Subcutaneous abdominal adipose tissue (tissue), 5 donors: Measurements from ENCODE around the gene RAB1B.
"Not testable (repeated sequence)": the region's sequence is repeated elsewhere in the genome, so short reads cannot be mapped to it uniquely, and the experiment has no call there.

ENCODE experiments used
- H3K27ac ChIP-seq: one replicate; pipeline ENCODE4 v1.7.0; 2013; ENCODE audit warnings: low read depth, mild to moderate bottlenecking, inconsistent platforms, low read length, moderate library complexity
- H3K27me3 ChIP-seq, 5 donors: one replicate each; pipeline ENCODE4 v1.7.0; 2013; ENCODE audit warnings: low read length in 5 of 5, inconsistent platforms in 1 of 5; ENCODE audit not compliant: control insufficient read depth in 5 of 5, insufficient read depth in 4 of 5
- H3K36me3 ChIP-seq, 5 donors: one replicate each; pipeline ENCODE4 v1.7.0; 2013; ENCODE audit warnings: low read length in 5 of 5; ENCODE audit not compliant: control insufficient read depth in 5 of 5, insufficient read depth in 5 of 5
- H3K4me1 ChIP-seq, 5 donors: one replicate each; pipeline ENCODE4 v1.7.0; 2013; ENCODE audit warnings: low read length in 5 of 5, mild to moderate bottlenecking in 3 of 5, moderate library complexity in 1 of 5; ENCODE audit not compliant: control insufficient read depth in 5 of 5, insufficient read depth in 5 of 5
- H3K4me3 ChIP-seq, 5 donors: one replicate each; pipeline ENCODE4 v1.7.0; 2013; ENCODE audit warnings: low read length in 5 of 5, low read depth in 1 of 5
- H3K9ac ChIP-seq, 5 donors: one replicate each; pipeline ENCODE4 v1.7.0; 2013; ENCODE audit warnings: low read length in 5 of 5, mild to moderate bottlenecking in 4 of 5, moderate library complexity in 3 of 5
- H3K9me3 ChIP-seq, 5 donors: one replicate each; pipeline ENCODE4 v1.7.0; 2013; ENCODE audit warnings: low read length in 5 of 5; ENCODE audit not compliant: control insufficient read depth in 5 of 5
- donor health status: healthy.
- donor health status: healthy.
- donor health status: healthy.
- donor health status: healthy.
- donor health status: healthy.

The RAB1B gene

DNA sequence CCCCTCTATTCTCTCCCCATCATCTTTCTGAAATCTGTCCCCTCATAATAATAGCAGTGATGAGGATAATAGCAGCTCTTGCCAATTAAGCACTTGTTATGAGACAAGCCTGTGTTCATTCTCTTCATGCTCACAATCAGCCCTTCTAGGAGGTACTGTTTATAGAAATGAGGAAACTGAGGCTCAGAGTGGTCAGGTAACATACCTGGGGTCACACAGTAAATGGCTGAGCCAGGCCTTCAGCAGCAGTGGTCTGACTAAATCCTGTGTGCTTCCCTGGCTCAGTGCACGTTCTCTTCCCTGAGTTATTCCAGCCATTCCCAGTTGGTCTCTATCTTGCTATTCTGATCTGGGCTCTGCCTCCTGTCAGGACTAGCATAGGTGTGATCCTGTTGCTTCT lies 5.8 kb downstream of the RAB1B start:
- peaks cover 0 to 52% (median 49%) of the 10 kb centered on the region in 5 donors for H3K36me3 ChIP-seq

DNA sequence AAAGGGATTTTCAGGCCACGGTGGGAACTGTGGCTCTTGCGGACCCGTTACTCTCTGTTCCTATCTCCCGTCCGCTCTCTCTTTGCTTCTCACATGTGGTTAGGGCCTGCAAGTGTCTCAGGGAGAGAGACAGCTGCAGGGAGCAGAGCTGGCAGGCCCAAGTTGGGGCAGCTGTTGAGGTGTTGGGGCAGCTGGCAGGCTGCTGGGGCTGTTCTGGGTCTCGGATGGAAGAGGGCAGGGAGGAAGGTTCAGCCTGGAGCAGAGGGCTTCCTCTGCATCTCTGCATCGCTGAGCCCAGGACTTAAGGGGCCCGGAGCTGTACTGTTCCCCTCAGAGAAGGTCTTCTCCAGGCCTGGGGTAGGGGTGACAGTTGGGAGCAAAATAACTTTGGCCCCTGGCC lies 7.0 kb downstream of the RAB1B start:
- Histone ChIP-seq H3K27me3 (peaks cover 0 to 8% (median 3%) of the 10 kb centered on the region in 5 donors), H3K36me3 (peaks cover 0 to 52% (median 49%) of the 10 kb centered on the region in 5 donors), H3K4me1 (peaks cover 0 to 11% (median 9%) of the 10 kb centered on the region in 5 donors), H3K27ac (no peak overlapping the region), H3K9me3 (no peaks in the 10 kb centered on the region), H3K9ac (no peak overlapping the region), H3K4me3 (no peak overlapping the region)

More for the DNA sequence above, 5.8 kb downstream of the RAB1B start:
- peaks cover 0 to 5% (median 3%) of the 10 kb centered on the region in 5 donors for H3K27me3 ChIP-seq
- peaks cover 4 to 22% (median 21%) of the 10 kb centered on the region in 5 donors for H3K4me1 ChIP-seq
- no peak overlapping the region for H3K4me3 ChIP-seq
- no peak overlapping the region for H3K27ac ChIP-seq
- H3K9me3 ChIP-seq: no peaks in the 10 kb centered on the region
- no peak overlapping the region for H3K9ac ChIP-seq

DNA sequence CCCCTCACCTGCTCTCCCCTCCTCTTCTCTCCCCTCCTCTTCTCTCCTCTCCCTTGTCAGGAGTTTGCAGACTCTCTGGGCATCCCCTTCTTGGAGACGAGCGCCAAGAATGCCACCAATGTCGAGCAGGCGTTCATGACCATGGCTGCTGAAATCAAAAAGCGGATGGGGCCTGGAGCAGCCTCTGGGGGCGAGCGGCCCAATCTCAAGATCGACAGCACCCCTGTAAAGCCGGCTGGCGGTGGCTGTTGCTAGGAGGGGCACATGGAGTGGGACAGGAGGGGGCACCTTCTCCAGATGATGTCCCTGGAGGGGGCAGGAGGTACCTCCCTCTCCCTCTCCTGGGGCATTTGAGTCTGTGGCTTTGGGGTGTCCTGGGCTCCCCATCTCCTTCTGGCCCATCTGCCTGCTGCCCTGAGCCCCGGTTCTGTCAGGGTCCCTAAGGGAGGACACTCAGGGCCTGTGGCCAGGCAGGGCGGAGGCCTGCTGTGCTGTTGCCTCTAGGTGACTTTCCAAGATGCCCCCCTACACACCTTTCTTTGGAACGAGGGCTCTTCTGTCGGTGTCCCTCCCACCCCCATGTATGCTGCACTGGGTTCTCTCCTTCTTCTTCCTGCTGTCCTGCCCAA lies 7.7 kb downstream of the RAB1B start:
- Histone ChIP-seq H3K36me3 (peaks cover 0 to 52% (median 49%) of the 10 kb centered on the region in 5 donors), H3K27ac (no peak overlapping the region), H3K9ac (no peak overlapping the region), H3K4me1 (peaks cover 0 to 8% (median 6%) of the 10 kb centered on the region in 5 donors), H3K9me3 (no peaks in the 10 kb centered on the region), H3K27me3 (peaks cover 0 to 8% (median 3%) of the 10 kb centered on the region in 5 donors), H3K4me3 (no peak overlapping the region)

- peaks cover 0 to 51% (median 49%) of the 10 kb centered on the region in 5 donors for H3K36me3 ChIP-seq
- not testable (repeated sequence) for H3K27me3 ChIP-seq, H3K9me3 ChIP-seq, H3K4me1 ChIP-seq, H3K9ac ChIP-seq, H3K27ac ChIP-seq, H3K4me3 ChIP-seq
These were observed 8.2 kb downstream of the RAB1B start for GRCh38 chr11:66276619-66277018.

DNA sequence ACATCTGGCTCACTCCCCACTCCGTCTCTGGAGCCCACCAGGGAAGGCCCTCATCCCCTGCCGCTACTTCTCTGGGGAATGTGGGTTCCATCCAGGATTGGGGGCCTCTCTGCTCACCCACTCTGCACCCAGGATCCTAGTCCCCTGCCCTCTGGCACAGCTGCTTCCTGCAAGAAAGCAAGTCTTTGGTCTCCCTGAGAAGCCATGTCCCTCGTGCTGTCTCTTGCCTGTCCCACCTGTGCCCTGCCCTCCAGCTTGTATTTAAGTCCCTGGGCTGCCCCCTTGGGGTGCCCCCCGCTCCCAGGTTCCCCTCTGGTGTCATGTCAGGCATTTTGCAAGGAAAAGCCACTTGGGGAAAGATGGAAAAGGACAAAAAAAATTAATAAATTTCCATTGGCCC lies 8.6 kb downstream of the RAB1B start:
- not testable (repeated sequence) for H3K27me3 ChIP-seq, H3K9ac ChIP-seq, H3K4me3 ChIP-seq, H3K27ac ChIP-seq, H3K9me3 ChIP-seq
- Histone ChIP-seq H3K4me1 (peaks cover 0 to 10% (median 8%) of the 10 kb centered on the region in 5 donors), H3K36me3 (peaks cover 0 to 47% (median 44%) of the 10 kb centered on the region in 5 donors)

GRCh38 chr11:66277471-66278362 lies 9.3 kb downstream of the RAB1B start, which contains the start of gene CNIH2:
Gene CNIH2, plus strand, starts transcription at chr11:66278175. Its CDS starts 282 bp downstream, at chr11:66278457.
- Histone ChIP-seq H3K9me3 (no peaks in the 10 kb centered on the region), H3K27me3 (peaks cover 0 to 8% (median 3%) of the 10 kb centered on the region in 5 donors), H3K4me1 (peaks cover 0 to 16% (median 11%) of the 10 kb centered on the region in 5 donors), H3K27ac (no peak within 1 kb of the TSS), H3K9ac (peak within 1 kb of the TSS in 1 of 5 donors; percentile 30), H3K36me3 (peaks cover 0 to 40% (median 38%) of the 10 kb centered on the region in 5 donors), H3K4me3 (peak within 1 kb of the TSS in 1 of 5 donors; percentile 57)

DNA sequence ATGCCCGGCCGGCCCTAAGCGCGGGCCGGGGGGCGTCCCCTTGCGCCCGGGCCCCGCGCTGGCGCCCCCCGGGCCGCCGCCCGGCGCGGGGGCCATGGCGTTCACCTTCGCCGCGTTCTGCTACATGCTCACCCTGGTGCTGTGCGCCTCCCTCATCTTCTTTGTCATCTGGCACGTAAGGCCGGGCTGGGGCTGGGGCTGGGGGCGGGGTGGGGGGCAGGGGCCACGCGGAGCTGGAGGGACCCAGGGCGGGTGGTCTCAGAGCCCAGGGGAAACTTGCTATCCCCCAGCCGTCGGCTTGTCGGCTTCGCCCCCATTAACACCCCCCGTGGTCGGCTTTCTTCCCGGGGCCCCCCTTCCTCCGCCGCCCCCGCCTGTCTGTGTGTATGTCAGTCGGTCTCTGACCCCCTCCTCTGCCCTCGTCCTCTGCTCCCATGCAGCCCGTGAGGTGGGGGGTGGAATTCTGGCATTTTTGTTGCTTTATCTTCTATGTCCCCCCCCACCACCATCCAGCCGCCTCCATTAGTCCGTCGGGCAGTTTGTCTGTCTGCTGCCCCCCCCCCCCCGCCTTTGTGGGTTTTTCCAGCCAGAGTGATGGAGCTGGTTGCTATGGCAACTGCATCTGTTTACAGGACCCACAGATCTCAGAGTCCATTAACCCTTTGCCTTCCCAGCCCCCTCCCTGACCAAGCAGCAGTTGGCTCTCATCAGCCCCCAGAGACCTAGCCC lies 10.1 kb downstream of the RAB1B start:
- Histone ChIP-seq H3K27ac (no peak overlapping the region), H3K4me3 (no peak overlapping the region), H3K9ac (no peak overlapping the region), H3K36me3 (peaks cover 0 to 35% (median 32%) of the 10 kb centered on the region in 5 donors), H3K4me1 (peaks cover 0 to 19% (median 12%) of the 10 kb centered on the region in 5 donors), H3K27me3 (peaks cover 0 to 8% (median 3%) of the 10 kb centered on the region in 5 donors), H3K9me3 (no peaks in the 10 kb centered on the region)

DNA sequence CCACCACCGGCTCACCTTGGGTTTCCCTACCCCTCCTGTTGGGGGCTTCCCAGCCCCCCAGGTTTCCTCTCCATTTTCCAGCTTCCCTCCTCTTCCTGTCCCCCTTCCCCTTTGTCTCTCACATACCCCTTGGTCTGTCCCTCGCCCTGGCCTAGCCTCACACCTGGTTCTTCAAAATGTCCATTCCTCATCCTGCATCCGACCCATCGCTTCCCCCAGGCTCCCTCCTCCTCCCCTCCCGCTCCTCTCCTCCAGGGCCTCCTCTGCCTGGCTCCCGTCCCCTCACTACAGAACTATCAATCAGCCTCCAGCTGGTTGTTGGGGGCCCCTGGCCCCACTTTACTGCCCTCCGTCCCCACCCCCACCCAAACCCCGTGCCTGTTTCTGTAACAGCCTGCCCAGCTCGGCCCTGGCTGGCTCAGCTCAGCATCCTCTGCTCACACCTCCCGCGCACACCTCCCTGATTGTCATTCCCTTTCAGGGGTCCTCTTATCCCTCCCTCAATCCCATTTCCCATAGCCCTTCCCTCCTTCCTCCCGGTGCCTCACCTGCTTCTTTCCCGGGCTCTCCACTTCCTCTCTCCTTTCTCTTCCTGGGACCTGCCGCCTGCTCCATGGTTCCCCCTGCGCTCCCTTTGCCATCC lies 10.8 kb downstream of the RAB1B start:
- Histone ChIP-seq H3K9ac (no peak overlapping the region), H3K27ac (no peak overlapping the region), H3K9me3 (no peaks in the 10 kb centered on the region), H3K27me3 (peaks cover 0 to 8% (median 3%) of the 10 kb centered on the region in 5 donors), H3K4me1 (peaks cover 0 to 19% (median 12%) of the 10 kb centered on the region in 5 donors), H3K36me3 (peaks cover 0 to 29% (median 26%) of the 10 kb centered on the region in 5 donors), H3K4me3 (no peak overlapping the region)

DNA sequence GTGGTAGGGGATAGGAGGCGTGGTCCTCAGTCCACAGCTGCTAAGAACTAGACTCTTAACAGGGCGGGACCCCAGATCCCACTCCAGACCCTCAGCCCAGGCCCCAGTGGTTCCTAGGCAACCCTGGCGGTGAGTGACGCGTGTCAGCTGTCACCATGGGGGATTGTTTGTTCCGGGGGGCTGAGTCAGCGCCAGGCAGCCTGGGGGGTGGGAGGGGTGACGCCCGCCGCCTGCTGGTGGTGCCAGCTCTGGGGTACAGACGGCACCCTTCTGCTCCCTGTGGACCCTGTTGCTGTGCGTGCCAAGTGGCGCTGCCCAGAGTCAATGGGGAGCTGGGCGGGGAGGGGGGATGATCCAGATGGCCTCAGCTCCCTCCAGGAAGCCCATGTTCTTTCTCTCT lies 12.0 kb downstream of the RAB1B start:
- Histone ChIP-seq H3K4me1 (peaks cover 0 to 19% (median 12%) of the 10 kb centered on the region in 5 donors), H3K9me3 (no peaks in the 10 kb centered on the region), H3K36me3 (peaks cover 0 to 28% (median 22%) of the 10 kb centered on the region in 5 donors), H3K4me3 (no peak overlapping the region), H3K27me3 (peaks cover 0 to 8% (median 3%) of the 10 kb centered on the region in 5 donors), H3K27ac (no peak overlapping the region), H3K9ac (no peak overlapping the region)
